Pancreas (tissue), 10 donors: ENCODE measurements around the gene LRRC14B. TPM values are rescaled to one million over a fixed set of nuclear protein-coding genes. Genes with fewer than 3 reads are reported as not detected.

Experiments
- ATAC-seq, 4 donors: fragments of 200-7000 bp; cut with Tn5 transposase; one replicate each; pipeline versions ENCODE4 v1.8.0 to v1.9.1; 2020; ENCODE audit warnings: mild to moderate bottlenecking in 4 of 4, moderate library complexity in 4 of 4
- DNase-seq, 6 donors: peaks; one replicate each; pipeline ENCODE4 v3.0.0-alpha.2; 2020
- FAIRE-seq: peaks from 2 replicates; lab custom pipeline; 2012; peaks lifted over from hg19 to GRCh38; lab: Jason Lieb, UNC
- H3K27ac ChIP-seq, 4 donors: fragments of 200-600 bp; sonication (generic); 1 replicate in 3 of 4; 2 replicates in 1 of 4; pipeline versions ENCODE4 v1.5.0 to v1.8.0; 2020
- H3K27me3 ChIP-seq, 4 donors: fragments of 200-600 bp; one replicate each; pipeline ENCODE4 v1.8.0; 2021
- H3K36me3 ChIP-seq, 3 donors: fragments of 200-600 bp; sonication (generic) in 1 of 3; one replicate each; pipeline versions ENCODE4 v1.5.0 to v1.8.0; 2020 to 2021
- H3K4me1 ChIP-seq, 3 donors: fragments of 200-600 bp; one replicate each; pipeline ENCODE4 v1.8.0; 2021
- H3K4me3 ChIP-seq, 4 donors: fragments of 200-600 bp; sonication (generic) in 2 of 4; one replicate each; pipeline versions ENCODE4 v1.5.0 to v1.8.0; 2020 to 2021
- H3K9me3 ChIP-seq, 4 donors: fragments of 200-600 bp; one replicate each; pipeline ENCODE4 v1.8.0; 2021
- CTCF ChIP-seq, 4 donors: fragments of 200-600 bp; sonication (generic) in 3 of 4; IDR thresholded peaks; one replicate each; pipeline versions ENCODE4 v1.5.0 to v1.8.0; 2021; ENCODE audit warnings: antibody characterized with exemption in 4 of 4
- WGBS, 2 donors: extraction: QIAGEN DNeasy Blood & Tissue Kit; methylation state at CpG; one replicate each; pipeline ENCODE4 v1.1.7; 2013; 5-methylcytosine and 5-hydroxymethylcytosine counted together
- intact Hi-C, 3 donors: fragments of 100-400 bp; cut with DNase I; formaldehyde crosslinking; loops; one replicate each; pipeline versions ENCODE4 v1.11.1 to v1.14.2; 2022
- polyA plus RNA-seq, 2 donors: library from polyadenylated mRNA; stranded (reverse); fragments of 200-250 nt; gene quantifications; one replicate each; pipeline ENCODE4 v1.2.3, GENCODE V29; 2013
- total RNA-seq, 6 donors: library from RNA; stranded (reverse); fragmentation: NEBNext Ultra II Directional in 4 of 6; extraction: Animal tissue kit (Norgen Biotek cat#: 25700) in 4 of 6; gene quantifications; one replicate each; pipeline versions ENCODE4 v1.2.1 to v1.2.4, GENCODE V29; 2021 to 2023
- donor health status: healthy with polysubstance abuse.
- donor health status: DM: no; HTN: no; CAD: no; lungs with moderate emphysema.
- donor health status: DM: no; HTN: no; CAD: no.
- donor health status: control.
- donor health status: control.
- donor health status: Bipolar disorder and iron deficiency.
- donor health status: DM: yes; HTN: yes; CAD: no.
- donor health status: DM: no; HTN: no; CAD: no.
- donor health status: DM: no; HTN: no; CAD: no.
- donor health status: DM: yes; HTN: yes; CAD: no.

The LRRC14B gene
- total RNA-seq (not detected), polyA plus RNA-seq (not detected)

DNA sequence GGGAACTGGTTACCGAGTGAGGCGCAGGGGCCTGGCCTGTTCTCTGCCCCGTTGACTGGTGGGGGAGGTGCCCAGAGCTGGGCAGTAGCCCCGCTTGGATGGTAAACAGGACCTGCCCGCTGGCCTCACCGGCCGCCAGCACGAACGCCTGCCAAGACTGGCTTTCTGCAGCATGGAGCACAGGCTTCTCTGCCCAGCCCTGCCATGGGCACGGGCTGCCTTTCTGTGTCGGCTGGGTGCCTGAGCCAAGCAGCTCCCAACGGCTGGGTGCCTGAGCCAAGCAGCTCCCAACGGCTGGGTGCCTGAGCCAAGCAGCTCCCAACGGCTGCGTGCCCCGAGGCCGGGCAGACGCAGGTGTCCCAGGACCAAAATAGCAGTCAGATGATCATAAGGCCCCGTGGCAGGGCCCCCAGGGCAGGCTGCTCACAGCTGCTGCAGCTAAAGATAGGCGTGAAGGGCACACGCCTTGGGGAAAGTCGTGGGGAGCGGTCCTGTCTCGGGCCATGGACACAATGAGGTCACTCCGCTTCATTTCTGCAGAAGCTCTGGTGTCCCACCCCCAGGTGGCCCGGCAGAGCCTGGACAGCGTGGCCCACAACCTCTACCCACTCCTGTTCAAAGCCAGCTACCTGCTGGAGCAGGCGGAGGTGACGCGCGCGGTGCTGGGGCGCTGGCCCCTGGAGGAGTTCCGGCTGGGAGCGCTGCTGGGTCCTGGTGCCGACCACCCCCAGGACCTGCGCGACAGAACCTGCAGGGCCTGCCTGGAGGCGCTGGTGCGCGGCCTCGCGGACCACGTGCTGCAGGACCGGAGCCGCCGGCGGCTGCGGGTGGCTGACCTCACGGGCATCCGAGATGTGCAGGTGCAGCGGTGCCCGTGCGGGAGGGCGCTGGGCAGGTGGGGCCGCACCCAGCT lies at the start of gene LRRC14B:
Gene LRRC14B (plus strand): TSS at position 460 of the 913 bp plus-strand sequence. CDS start 44 bp downstream, at position 504.
- Histone ChIP-seq H3K36me3 (no peaks in the 10 kb centered on the region), H3K27ac (no peak within 1 kb of the TSS), H3K4me3 (peak within 1 kb of the TSS in 3 of 4 donors; percentile 8 to 23 (median 15)), H3K4me1 (peaks cover 0 to 5% (median 4%) of the 10 kb centered on the region in 3 donors), H3K9me3 (no peaks in the 10 kb centered on the region), H3K27me3 (no peaks in the 10 kb centered on the region)
- FAIRE-seq (no peak), ATAC-seq (peak; percentile 15 to 67 (median 48)), DNase-seq (peak in 5 of 6 donors; percentile 23 to 81 (median 55))
- intact Hi-C loops: no loop called here
- 9 to 11% methylated on average over 55 to 56 of the region's 56 CpGs for WGBS, 2 donors
- TF ChIP-seq CTCF (IDR thresholded peaks at IDR 0.05): no peak

GRCh38 chr5:141761-142160 lies 49.5 kb upstream of the LRRC14B start:
- no peak for ATAC-seq
- FAIRE-seq: no peak
- Histone ChIP-seq H3K36me3 (no peaks in the 10 kb centered on the region), H3K4me3 (no peak overlapping the region), H3K9me3 (no peaks in the 10 kb centered on the region), H3K27me3 (no peaks in the 10 kb centered on the region), H3K27ac (no peak overlapping the region), H3K4me1 (no peaks in the 10 kb centered on the region)
- WGBS, 2 donors: 60 to 83% methylated on average over 12 of the region's 12 CpGs
- no peak for TF ChIP-seq CTCF (IDR thresholded peaks at IDR 0.05)
- no peak for DNase-seq
- intact Hi-C loops: no loop called here

DNA sequence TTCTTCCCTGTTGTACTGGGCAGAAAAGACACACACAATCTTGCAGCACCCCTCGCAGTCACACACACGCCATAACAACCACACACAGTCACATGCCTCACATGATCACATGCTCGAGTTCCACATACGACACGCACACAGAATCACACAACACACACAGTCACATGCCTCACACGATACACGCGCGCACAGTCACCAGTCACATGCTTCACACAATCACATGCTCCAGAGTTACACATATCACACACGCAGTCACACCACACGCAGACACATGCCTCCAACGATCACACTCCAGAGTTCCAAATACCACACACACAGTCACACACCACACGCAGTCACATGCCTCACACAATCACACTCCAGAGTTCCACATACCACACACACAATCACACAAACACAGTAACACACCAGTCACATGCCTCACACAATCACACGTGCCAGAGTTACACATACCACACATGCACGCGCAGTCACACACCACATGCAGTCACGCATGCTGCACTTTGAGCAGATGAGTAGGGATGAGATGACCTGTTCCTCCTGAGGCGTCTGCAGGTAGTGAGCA lies 49.0 kb upstream of the LRRC14B start:
- intact Hi-C loops: no loop called here
- WGBS, 2 donors: 71 to 82% methylated on average over 18 of the region's 18 CpGs
- Histone ChIP-seq H3K9me3 (no peaks in the 10 kb centered on the region), H3K27ac (no peak overlapping the region), H3K4me1 (no peaks in the 10 kb centered on the region), H3K27me3 (no peaks in the 10 kb centered on the region), H3K36me3 (no peaks in the 10 kb centered on the region), H3K4me3 (no peak overlapping the region)
- no peak for DNase-seq
- no peak for TF ChIP-seq CTCF (IDR thresholded peaks at IDR 0.05)
- no peak for ATAC-seq
- no peak for FAIRE-seq

GRCh38 chr5:143041-143440 lies 48.3 kb upstream of the LRRC14B start:
- no peak for FAIRE-seq
- Histone ChIP-seq H3K9me3 (peaks cover 0 to 6% (median 0%) of the 10 kb centered on the region in 4 donors), H3K4me3 (no peak overlapping the region), H3K27ac (no peak overlapping the region), H3K4me1 (no peaks in the 10 kb centered on the region), H3K27me3 (no peaks in the 10 kb centered on the region), H3K36me3 (no peaks in the 10 kb centered on the region)
- no peak for ATAC-seq
- 64 to 79% methylated on average over 17 of the region's 17 CpGs for WGBS, 2 donors
- no peak for DNase-seq
- TF ChIP-seq CTCF (IDR thresholded peaks at IDR 0.05): no peak
- intact Hi-C loops: no loop called here
